ENCODE results near the gene CAMK1. TPM values are rescaled to one million over a fixed set of nuclear protein-coding genes. Genes with fewer than 3 reads are reported as not detected.

CAMK1 gene
- total RNA-seq, 1 donor from 2014 or later = 28.7 TPM

DNA sequence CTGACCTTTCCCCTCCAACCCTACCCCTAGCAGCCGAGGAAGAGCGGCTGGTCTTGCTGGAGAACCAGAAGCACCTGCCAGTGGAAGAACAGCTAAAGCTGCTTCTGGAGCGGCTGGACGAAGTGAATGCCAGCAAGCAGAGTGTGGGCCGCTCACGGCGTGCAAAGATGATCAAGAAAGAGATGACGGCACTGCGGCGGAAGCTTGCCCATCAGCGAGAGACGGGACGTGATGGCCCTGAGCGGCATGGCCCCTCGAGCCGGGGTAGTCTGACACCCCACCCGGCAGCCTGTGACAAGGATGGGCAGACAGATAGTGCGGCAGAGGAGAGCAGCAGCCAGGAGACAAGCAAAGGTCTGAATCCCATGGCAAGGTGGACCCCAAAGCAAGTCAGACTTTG lies 26.2 kb downstream of the CAMK1 start:
- DNase-seq (ENCODE audit: low read depth) = no peak

DNA sequence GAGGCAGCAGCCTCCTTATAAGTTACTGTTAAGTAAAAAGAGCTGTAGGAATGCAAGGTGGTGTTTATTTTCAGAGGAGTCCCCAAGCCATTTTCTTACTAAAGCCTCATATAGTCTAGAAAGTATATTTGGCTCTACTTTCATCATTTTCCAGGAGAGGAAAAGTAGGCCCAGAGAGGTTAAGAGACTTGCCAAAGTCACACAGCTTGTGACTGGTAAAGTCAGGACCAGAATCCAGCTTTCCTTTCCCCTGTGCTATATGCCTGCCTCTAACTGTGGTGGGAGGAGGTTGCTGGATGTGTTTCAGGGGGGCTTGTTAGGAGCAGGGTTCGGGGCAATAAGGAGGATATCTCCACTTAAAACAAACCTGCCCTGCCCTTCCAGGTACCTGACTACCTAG lies 27.2 kb downstream of the CAMK1 start:
- no peak for DNase-seq (ENCODE audit: low read depth)

- DNase-seq (ENCODE audit: low read depth) = no peak
These were observed 30.6 kb downstream of the CAMK1 start for GRCh38 chr3:9739181-9739580.

GRCh38 chr3:9736831-9737230 lies 32.9 kb downstream of the CAMK1 start:
- no peak for DNase-seq (ENCODE audit: low read depth)

- DNase-seq (ENCODE audit: low read depth) = peak; percentile 7
These were observed 37.0 kb downstream of the CAMK1 start for GRCh38 chr3:9732740-9733115.

DNA sequence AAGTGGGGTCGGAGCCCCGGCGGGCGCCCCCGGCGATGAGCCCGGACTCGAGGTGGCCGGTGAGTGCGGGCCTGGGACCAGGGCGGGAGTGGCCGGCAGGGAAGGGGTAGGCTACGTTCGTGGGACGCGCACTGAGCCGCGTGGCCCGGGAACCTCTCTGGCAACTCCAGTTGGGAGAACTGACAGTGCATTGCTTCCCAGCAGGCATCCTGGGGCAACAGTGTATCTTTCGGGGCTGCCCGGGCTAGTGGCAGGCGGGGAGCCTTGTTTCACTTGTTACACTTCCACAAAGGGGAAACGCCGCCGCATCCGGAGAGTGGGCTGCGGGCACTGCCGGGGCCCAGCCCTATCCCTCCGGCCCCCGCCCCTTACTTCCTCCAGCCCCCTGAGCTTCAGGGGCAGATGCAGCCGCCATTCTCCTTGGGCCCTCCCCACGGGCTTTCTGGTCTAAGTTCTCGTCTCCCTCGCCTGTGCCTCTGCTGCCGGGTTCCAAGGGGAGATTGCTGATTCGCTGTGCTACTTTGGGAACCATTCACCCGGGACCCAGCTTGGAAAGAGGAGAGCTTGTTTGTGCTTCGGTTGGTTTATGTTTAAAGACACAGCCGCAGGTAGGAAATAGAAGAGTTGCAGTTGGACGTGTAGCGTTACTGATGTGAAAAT lies 37.5 kb downstream of the CAMK1 start:
- DNase-seq (ENCODE audit: low read depth) = no peak

DNA sequence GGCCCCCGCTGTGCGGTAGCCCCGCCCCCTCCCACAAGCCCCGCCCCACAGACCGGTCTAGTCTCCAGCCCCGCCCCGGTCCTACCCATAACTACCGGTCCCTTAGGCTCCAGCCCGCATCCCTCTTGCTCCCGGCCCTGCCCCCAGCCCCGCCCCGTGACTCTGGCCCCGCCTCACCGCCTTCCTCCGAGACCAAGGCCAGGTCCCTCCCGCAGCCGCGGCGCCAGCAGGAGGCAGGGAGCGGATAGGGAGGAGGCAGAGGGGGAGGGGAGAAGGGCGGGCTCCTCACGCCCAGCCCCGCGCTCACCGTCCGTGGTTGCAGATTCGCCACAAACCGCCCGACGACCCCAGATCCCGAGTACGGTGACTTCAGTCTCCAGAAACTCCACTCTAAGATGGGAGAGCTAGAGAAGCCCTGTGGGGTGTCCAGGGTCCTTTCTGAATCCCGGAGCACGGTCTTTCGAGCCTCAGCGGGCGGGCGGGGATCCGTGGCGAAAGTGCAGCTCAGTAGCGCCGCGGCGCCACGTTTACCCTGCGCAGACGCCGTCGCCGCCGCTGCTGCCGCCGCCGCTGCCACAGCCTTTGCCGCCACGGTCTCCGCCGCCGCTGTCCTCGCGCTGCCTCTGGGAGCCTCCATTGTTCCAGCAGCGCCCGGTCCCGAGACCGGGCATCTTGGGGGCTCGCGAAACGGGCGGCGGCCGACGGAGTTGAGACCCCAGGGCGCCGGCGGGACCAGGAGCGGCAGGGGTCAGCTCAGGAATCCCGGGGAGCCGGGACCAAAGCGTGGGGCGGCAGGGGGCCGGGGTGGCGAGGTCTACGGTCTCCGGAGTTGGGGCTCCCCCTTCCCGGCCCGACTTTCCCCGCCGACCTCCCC lies 38.3 kb downstream of the CAMK1 start, which contains the start of gene BRPF1:
TSS of gene BRPF1 (plus strand) at position 530 of the 874 bp plus-strand sequence. CDS start 2,406 bp downstream, outside the sequence.
- peak; percentile 91 for DNase-seq (ENCODE audit: low read depth)

DNA sequence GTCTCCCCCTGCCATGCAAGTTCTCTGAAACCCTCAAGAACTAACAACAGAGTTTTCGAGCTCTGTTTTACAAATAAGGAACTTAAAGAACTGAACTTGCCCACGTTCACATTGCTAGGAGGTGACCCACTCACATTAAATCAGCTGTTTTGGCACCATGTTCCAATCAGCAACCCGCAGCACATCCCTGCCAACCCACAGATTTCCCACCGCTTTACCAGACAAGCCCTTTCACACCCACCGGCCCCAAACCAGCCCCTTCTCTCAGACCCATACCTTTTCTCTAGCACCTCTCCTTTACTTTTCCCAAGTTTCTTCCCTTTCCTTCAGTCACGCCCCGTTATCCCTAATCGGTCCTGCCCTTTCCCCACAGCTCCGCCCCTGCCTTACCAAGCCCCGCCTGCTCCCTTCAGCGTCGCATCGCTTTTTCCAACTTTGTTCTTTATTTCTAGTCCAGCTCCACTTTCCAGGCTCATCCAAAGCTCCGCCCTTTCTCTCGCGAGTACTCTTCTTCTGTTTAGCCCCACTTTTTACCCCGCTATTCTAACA lies 39.0 kb downstream of the CAMK1 start:
- no peak for DNase-seq (ENCODE audit: low read depth)

DNA sequence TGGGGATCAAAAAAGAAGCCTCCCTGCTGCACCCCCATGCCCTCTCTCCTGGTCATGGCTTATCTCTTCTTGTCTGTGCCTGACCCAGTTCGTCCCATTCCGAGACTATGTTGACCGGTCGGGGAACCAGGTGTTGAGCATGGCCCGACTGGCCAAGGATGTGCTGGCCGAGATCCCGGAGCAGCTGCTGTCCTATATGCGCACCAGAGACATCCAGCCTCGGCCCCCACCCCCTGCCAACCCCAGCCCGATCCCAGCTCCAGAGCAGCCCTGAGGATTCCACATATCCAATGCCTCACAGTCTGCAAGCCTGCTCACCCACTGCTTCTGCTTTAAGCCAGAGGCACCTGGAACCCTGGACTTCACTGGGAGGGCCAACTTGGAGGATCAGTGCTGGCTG lies 40.3 kb downstream of the CAMK1 start:
- no peak for DNase-seq (ENCODE audit: low read depth)

- DNase-seq (ENCODE audit: low read depth) = no peak
These were observed 42.0 kb downstream of the CAMK1 start for GRCh38 chr3:9727743-9728142.

GRCh38 chr3:9727041-9727595 lies 42.6 kb downstream of the CAMK1 start:
- DNase-seq (ENCODE audit: low read depth) = no peak

DNA sequence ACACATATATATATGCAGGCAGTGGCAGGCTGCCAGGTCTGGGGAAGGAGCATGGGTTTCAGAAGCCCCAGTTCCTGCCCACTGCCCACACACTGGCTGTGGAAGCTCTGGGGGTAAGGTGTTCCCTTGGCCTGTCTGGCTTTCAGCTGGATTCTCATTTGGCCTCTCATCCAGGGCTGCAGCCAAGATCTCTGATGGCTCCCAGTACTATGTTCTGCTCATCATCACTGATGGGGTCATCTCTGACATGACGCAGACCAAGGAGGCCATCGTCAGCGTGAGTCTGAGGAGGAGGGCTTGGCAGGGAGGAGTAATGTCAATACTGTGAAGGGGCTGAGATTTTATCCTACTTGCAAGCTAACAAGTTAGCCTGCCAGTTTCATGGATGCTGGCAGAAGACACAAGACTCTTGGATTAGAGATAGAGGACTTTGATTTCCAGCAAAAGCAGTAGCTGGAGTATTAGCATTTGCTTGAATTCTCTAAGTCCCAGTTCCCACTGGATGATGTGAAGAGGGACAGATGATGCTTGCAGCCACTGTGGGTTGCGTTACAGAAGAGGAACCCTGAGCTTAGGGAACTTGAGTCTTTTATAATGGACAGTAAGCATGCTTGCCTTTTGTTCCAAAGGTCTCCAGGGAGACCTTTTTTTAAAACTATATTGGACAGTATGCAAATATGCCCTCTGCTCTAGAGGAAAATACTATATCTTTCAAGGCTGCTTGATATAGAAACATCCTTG lies 43.8 kb downstream of the CAMK1 start:
- DNase-seq (ENCODE audit: low read depth) = no peak

DNA sequence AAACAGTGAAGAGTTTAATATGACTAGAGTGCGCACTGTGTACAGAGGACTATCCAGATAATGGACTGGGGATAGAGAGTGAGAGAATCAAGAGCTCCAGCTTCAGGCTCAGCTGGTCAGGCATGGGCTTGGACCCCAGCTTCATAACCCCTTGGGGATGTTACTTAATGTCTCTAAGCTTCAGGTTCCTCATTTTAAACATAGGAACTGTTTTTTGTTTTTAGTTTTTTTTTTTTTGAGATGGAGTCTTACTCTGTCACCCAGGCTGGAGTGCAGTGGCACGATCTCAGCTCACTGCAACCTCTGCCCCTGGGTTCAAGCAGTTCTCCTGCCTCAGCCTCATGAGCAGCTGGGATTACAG lies 48.1 kb downstream of the CAMK1 start:
- DNase-seq (ENCODE audit: low read depth) = no peak

DNA sequence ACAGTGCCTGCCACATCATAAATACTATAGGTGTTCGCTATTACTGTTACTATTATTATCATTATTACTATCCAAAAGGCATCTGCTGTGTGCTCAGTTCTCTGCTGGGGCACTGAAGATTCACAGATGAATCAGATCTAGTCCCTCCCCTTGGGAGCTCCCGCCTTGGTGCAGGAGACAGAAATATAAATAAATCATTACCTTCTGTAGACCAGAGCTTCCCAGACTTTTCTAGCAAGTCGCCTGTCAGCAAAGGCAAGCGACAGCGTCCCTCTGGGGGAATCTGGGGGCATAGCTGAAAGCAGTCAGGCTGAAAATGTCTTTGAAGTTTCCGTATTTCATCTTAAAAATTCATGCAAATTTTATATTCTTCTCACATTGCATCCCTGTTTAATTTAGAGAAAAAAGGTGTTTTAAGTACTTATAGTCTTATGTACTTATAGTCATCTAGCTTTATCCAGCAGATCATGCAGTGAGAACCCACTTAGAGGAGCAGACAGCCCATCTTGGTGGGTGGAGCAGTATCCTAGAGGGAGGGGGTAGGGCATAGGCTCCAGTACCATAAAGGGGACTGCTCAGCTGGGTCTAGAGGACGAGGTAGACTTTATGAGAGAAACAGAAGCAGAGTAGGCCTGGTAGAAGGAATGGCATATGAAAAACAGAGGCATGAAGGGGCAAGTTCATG lies 48.6 kb downstream of the CAMK1 start:
- peak; percentile 11 for DNase-seq (ENCODE audit: low read depth)

DNA sequence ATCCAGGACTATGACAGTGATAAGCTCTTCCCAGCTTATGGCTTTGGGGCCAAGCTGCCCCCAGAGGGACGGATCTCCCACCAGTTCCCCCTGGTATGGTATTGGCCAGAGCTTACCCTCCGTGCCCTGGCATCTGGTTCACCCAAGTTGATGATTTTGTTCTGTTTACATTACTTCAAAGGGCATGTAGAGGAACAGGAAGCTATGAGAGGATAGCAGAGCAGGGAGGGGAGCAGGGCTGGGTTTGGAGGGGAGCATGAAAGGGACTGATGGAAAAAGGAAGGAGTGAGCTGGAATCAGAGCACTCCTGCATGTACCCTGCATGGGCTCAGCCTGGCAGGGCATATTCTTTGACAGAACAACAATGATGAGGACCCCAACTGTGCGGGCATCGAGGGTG lies 51.6 kb downstream of the CAMK1 start:
- DNase-seq (ENCODE audit: low read depth) = no peak

DNA sequence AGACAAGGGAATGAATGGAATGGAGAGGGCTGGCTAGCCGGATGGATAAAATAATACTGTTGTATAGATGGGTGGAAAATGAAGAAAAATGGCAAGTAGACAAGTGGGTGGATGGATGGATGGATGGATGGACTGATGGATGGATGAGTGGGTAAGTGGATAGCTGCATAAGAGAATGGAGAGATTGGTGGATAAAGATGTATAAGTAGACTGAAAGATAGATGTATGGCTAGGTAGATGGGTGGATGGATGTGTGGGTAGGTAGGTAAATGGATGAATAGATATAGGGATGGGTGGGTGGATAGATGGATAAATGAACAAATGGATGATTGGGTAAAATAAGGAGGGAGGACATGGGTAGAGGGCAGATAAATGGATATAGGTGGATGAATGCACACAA lies 52.2 kb downstream of the CAMK1 start:
- no peak for DNase-seq (ENCODE audit: low read depth)

DNA sequence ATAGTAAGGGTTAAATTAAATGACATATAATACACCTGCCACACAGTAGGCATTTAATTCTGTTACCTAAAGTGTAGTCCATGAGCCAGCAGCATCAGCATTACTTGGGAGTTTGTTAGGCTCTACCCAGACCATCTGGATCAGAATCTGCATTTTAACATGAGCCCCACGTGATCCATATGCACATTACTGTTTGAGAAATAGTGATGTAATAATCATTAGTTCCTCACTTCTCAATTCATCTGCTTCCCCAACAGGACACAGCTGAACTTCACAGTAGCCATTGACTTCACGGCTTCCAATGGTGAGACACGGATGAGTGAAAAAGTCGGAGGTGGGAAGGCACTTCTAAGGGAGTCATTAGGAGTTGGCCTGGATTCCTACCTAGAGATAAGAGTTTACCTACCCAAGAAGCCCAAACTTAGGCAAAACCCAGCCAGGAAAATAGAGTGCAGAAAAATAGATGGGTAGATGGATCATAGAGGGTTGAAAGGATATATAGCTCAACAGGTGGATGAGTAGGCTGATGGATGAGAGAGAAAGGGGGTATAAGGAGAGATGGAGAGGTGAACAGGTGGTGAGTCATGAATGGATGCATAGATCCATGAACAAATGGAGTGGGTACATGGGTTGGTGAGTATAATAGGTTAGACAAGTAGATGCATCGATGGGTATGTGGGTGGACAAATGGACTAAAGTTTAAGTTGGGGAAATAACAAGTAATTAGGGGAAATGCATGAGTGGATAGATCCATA lies 52.8 kb downstream of the CAMK1 start:
- DNase-seq (ENCODE audit: low read depth) = no peak

DNA sequence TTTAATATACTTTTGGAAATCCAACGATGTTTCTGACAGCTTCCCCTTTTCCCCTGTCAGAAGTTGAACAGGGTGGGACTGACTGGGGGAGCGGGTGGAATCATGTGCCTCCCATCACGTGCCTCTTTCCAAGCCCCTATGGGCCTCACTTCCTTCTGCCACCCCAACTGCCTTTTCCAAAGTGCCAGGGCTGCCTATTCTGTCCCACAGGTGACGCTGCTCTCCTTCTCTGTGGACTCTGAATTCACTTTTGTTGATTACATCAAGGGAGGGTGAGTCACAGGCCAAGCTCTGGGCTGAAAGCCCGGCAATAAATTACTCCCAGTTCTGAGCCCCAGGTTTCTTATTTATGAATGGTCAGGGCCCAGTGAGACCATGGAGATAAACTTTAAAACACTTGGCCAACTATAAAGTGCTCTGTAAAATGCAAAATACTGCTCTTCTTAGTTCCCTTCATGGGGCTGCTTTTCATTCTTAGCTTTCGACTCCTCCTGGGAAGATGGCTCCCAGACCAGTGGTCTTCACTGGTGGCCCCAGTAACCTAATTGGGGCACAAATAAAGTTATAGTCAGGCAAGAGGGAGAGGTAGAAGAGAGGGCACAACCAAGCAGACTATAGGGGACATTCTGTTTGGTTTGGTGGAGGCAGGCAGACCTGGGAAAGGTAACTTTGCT lies 53.8 kb downstream of the CAMK1 start:
- DNase-seq (ENCODE audit: low read depth) = peak; percentile 88

GRCh38 chr3:9715136-9715535 lies 54.6 kb downstream of the CAMK1 start:
- no peak for DNase-seq (ENCODE audit: low read depth)

GRCh38 chr3:9713142-9713541 lies 56.6 kb downstream of the CAMK1 start:
- DNase-seq (ENCODE audit: low read depth) = no peak

Data from renal cortical epithelial cell (primary cell).